ENCODE data around the gene SLC39A11.

GRCh38 chr17:72665852-72666851 is 426.3 kb downstream of the SLC39A11 start:
- TF ChIP-seq CTCF (IDR thresholded peaks at IDR 0.05) (no peak), EZH2phosphoT487 (IDR thresholded peaks at IDR 0.05) (no peak), EZH2 (IDR thresholded peaks at IDR 0.05) (no peak)
